Loucy (cell line): ENCODE measurements around the gene TSSK1B.

Experiments
- CTCF ChIP-seq: fragments of 200-600 bp; sonication (generic); conservative IDR thresholded peaks from 2 replicates; pipeline ENCODE4 v1.5.1; 2014; ENCODE audit warnings: mild to moderate bottlenecking, antibody characterized with exemption, low read length
- EZH2phosphoT487 ChIP-seq: fragments of 200-600 bp; IDR thresholded peaks from 2 replicates; pipeline ENCODE4 v1.6.1; 2018; ENCODE audit warnings: antibody characterized with exemption, mild to moderate bottlenecking, moderate library complexity, borderline replicate concordance

- TF ChIP-seq CTCF: no peak
- TF ChIP-seq EZH2phosphoT487: no peak
Measured at GRCh38 chr5:113450929-113451328, 16.1 kb upstream of the TSSK1B start.
